Spleen (tissue), 11 donors: ENCODE data around the gene LTBP2. TPM values are rescaled to one million over a fixed set of nuclear protein-coding genes. Genes with fewer than 3 reads are reported as not detected.
A peak's percentile ranks its signal among the peaks of the same experiment; 100 is the strongest.

Source experiments
- DNase-seq: peaks from one replicate; pipeline ENCODE4 v3.0.0-alpha.2; 2020
- H3K27ac ChIP-seq, 8 donors: fragments of 200-600 bp; sonication (generic) in 7 of 8; 1 replicate in 4 of 8; 2 replicates in 4 of 8; pipeline versions ENCODE4 v1.5.0 to v1.8.0; 2016 to 2021; ENCODE audit warnings: inconsistent platforms in 4 of 8, mild to moderate bottlenecking in 4 of 8, moderate library complexity in 1 of 8
- H3K27me3 ChIP-seq, 7 donors: fragments of 200-600 bp; sonication (generic) in 6 of 7; replicated peaks in 1 of 7; 1 replicate in 4 of 7; 2 replicates in 3 of 7; pipeline versions ENCODE4 v1.5.0 to v1.8.0; 2016 to 2021; ENCODE audit warnings: inconsistent platforms in 3 of 7, mild to moderate bottlenecking in 1 of 7
- H3K36me3 ChIP-seq, 6 donors: fragments of 200-600 bp; sonication (generic) in 5 of 6; 1 replicate in 4 of 6; 2 replicates in 2 of 6; pipeline versions ENCODE4 v1.5.0 to v1.8.0; 2016 to 2021; ENCODE audit warnings: inconsistent platforms in 2 of 6
- H3K4me1 ChIP-seq, 6 donors: fragments of 200-600 bp; sonication (generic) in 5 of 6; 1 replicate in 3 of 6; 2 replicates in 3 of 6; pipeline versions ENCODE4 v1.5.0 to v1.8.0; 2016 to 2021; ENCODE audit warnings: inconsistent platforms in 3 of 6
- H3K4me3 ChIP-seq, 8 donors: fragments of 200-600 bp; sonication (generic) in 7 of 8; 1 replicate in 4 of 8; 2 replicates in 4 of 8; pipeline versions ENCODE4 v1.5.0 to v1.8.0; 2016 to 2021; ENCODE audit warnings: inconsistent platforms in 4 of 8, mild to moderate bottlenecking in 4 of 8, moderate library complexity in 2 of 8
- H3K9me3 ChIP-seq, 8 donors: fragments of 200-600 bp; sonication (generic) in 7 of 8; 1 replicate in 4 of 8; 2 replicates in 4 of 8; pipeline versions ENCODE4 v1.5.0 to v1.8.0; 2016 to 2021; ENCODE audit warnings: inconsistent platforms in 4 of 8
- CTCF ChIP-seq, 11 experiments: fragments of 200-600 bp in 7 of 11; fragments of 450-650 bp in 4 of 11; sonication (generic) in 4 of 11; IDR thresholded peaks in 8 of 11; conservative IDR thresholded peaks in 3 of 11; 1 replicate in 7 of 11; 2 replicates in 4 of 11; pipeline versions ENCODE4 v1.4.0 to v1.8.0; 2016 to 2021; ENCODE audit warnings: antibody characterized with exemption in 11 of 11, inconsistent platforms in 4 of 11, mild to moderate bottlenecking in 1 of 11
- POLR2A ChIP-seq, 3 donors: fragments of 450-650 bp; IDR thresholded peaks; one replicate each; pipeline ENCODE4 v1.5.1; 2017; ENCODE audit warnings: antibody characterized with exemption in 3 of 3, mild to moderate bottlenecking in 1 of 3
- POLR2AphosphoS5 ChIP-seq, 3 donors: sonication (generic); formaldehyde crosslinking; IDR thresholded peaks; one replicate each; pipeline ENCODE4 v1.5.1; 2017; ENCODE audit warnings: antibody characterized with exemption in 3 of 3
- WGBS, 5 donors: extraction: QIAGEN DNeasy Blood & Tissue Kit in 3 of 5; methylation state at CpG; one replicate each; pipeline versions ENCODE4 v1.1.5 to v1.1.7; 2013 to 2018; 5-methylcytosine and 5-hydroxymethylcytosine counted together
- intact Hi-C: fragments of 100-400 bp; cut with DNase I; formaldehyde crosslinking; loops from one replicate; pipeline ENCODE4 v1.15.0; 2023; ENCODE audit warnings: low total_unique reads
- polyA plus RNA-seq, 3 donors: library from polyadenylated mRNA; stranded (reverse); fragments of 200-250 nt; gene quantifications; one replicate each; pipeline ENCODE4 v1.2.1, GENCODE V29; 2013
- total RNA-seq, 7 donors: library from RNA; depleted of rRNA in 3 of 7; stranded (reverse); fragments of >200 nt in 3 of 7; fragmentation: NEBNext Ultra II Directional in 4 of 7; extraction: Animal tissue kit (Norgen Biotek cat#: 25700) in 4 of 7; gene quantifications; one replicate each; pipeline versions ENCODE4 v1.1.0 to v1.2.1, GENCODE V29; 2016 to 2021
- donor health status: healthy with polysubstance abuse.
- donor health status: DM: no; HTN: no; CAD: no; lungs with moderate emphysema.
- donor health status: DM: no; HTN: no; CAD: no.
- donor health status: Bipolar disorder and iron deficiency.
- donor health status: healthy.
- donor health status: DM: no; HTN: no; CAD: no.
- donor health status: DM: yes; HTN: yes; CAD: no.

The LTBP2 gene
- total and polyA plus RNA-seq, 10 donors: 3.4 to 10.7 (median 5.6) TPM

GRCh38 chr14:74593241-74593953 is 18.6 kb downstream of the LTBP2 start:
- H3K4me1 ChIP-seq: peaks cover 12 to 27% (median 21%) of the 10 kb centered on the region in 6 donors
- H3K9me3 ChIP-seq: no peaks in the 10 kb centered on the region
- no peaks in the 10 kb centered on the region for H3K27me3 ChIP-seq
- H3K4me3 ChIP-seq: no peak overlapping the region
- TF ChIP-seq CTCF (IDR thresholded peaks at IDR 0.05 in 8 of 11, conservative IDR thresholded peaks at IDR 0.05 in 3 of 11) (no peak), POLR2A (IDR thresholded peaks at IDR 0.05) (no peak), POLR2AphosphoS5 (IDR thresholded peaks at IDR 0.05) (no peak)
- no peaks in the 10 kb centered on the region for H3K36me3 ChIP-seq
- WGBS, 5 donors: 56 to 63% (median 59%) methylated on average over 10 of the region's 10 CpGs
- DNase-seq: peak; percentile 54
- H3K27ac ChIP-seq: peak overlapping the region; percentile 36 to 77 (median 64)
- intact Hi-C loops: no loop called here

- DNase-seq: peak; percentile 68
- Histone ChIP-seq H3K9me3 (no peaks in the 10 kb centered on the region), H3K27me3 (no peaks in the 10 kb centered on the region), H3K4me3 (no peak overlapping the region), H3K4me1 (peaks cover 12 to 27% (median 21%) of the 10 kb centered on the region in 6 donors), H3K27ac (peak overlapping the region; percentile 36 to 77 (median 64)), H3K36me3 (no peaks in the 10 kb centered on the region)
- intact Hi-C loops: no loop called here
- WGBS, 5 donors: 70 to 86% (median 79%) methylated on average over 13 of the region's 13 CpGs
- TF ChIP-seq CTCF (IDR thresholded peaks at IDR 0.05 in 8 of 11, conservative IDR thresholded peaks at IDR 0.05 in 3 of 11) (no peak), POLR2AphosphoS5 (IDR thresholded peaks at IDR 0.05) (no peak), POLR2A (IDR thresholded peaks at IDR 0.05) (no peak)
These were observed 19.4 kb downstream of the LTBP2 start for GRCh38 chr14:74592476-74593201.

- Histone ChIP-seq H3K36me3 (no peaks in the 10 kb centered on the region), H3K27me3 (no peaks in the 10 kb centered on the region), H3K27ac (peak overlapping the region in 7 of 8 donors; percentile 36 to 77 (median 61)), H3K9me3 (no peaks in the 10 kb centered on the region), H3K4me1 (peaks cover 12 to 27% (median 21%) of the 10 kb centered on the region in 6 donors), H3K4me3 (no peak overlapping the region)
- intact Hi-C loops: no loop called here
- TF ChIP-seq POLR2AphosphoS5 (IDR thresholded peaks at IDR 0.05) (no peak), CTCF (IDR thresholded peaks at IDR 0.05 in 8 of 11, conservative IDR thresholded peaks at IDR 0.05 in 3 of 11) (no peak), POLR2A (IDR thresholded peaks at IDR 0.05) (no peak)
- WGBS, 5 donors: 68 to 75% (median 69%) methylated on average over 5 of the region's 5 CpGs
- no peak for DNase-seq
These were observed 20.1 kb downstream of the LTBP2 start for GRCh38 chr14:74591899-74592298.

- Histone ChIP-seq H3K36me3 (no peaks in the 10 kb centered on the region), H3K4me1 (peaks cover 12 to 27% (median 21%) of the 10 kb centered on the region in 6 donors), H3K27me3 (no peaks in the 10 kb centered on the region), H3K4me3 (no peak overlapping the region), H3K27ac (peak overlapping the region in 1 of 8 donors; percentile 3), H3K9me3 (no peaks in the 10 kb centered on the region)
- TF ChIP-seq CTCF (IDR thresholded peaks at IDR 0.05 in 8 of 11, conservative IDR thresholded peaks at IDR 0.05 in 3 of 11) (no peak), POLR2AphosphoS5 (IDR thresholded peaks at IDR 0.05) (no peak), POLR2A (IDR thresholded peaks at IDR 0.05) (no peak)
- DNase-seq: no peak
- 75 to 89% (median 86%) methylated on average over 6 of the region's 6 CpGs for WGBS, 5 donors
- intact Hi-C loops: no loop called here
These were observed 20.6 kb downstream of the LTBP2 start for GRCh38 chr14:74591394-74591793.
